NB4 (cell line): ENCODE data around the gene NTRK2.

Source experiments
- CTCF ChIP-seq: IDR thresholded peaks from one replicate; pipeline ENCODE4 v1.5.1; 2012; ENCODE audit warnings: low read depth, low read length
- MAX ChIP-seq: IDR thresholded peaks from 2 replicates; pipeline ENCODE4 v1.6.1; 2011; ENCODE audit warnings: low read depth, low read length
- MYC ChIP-seq: IDR thresholded peaks from 2 replicates; pipeline ENCODE4 v1.6.1; 2011; ENCODE audit warnings: low read depth, low read length
- POLR2A ChIP-seq: IDR thresholded peaks from 2 replicates; pipeline ENCODE4 v1.6.1; 2011; ENCODE audit warnings: mild to moderate bottlenecking; ENCODE audit not compliant: insufficient read length; ENCODE audit errors: extremely low read depth

GRCh38 chr9:84821431-84821830, 151.9 kb downstream of the NTRK2 start:
- no peak for TF ChIP-seq CTCF
- TF ChIP-seq MAX, result no peak
- TF ChIP-seq POLR2A, result no peak
- no peak for TF ChIP-seq MYC
